ENCODE data around the gene KCNIP2. TPM values are rescaled to one million over a fixed set of nuclear protein-coding genes. Genes with fewer than 3 reads are reported as not detected.

The KCNIP2 gene
- total and polyA plus RNA-seq, 2 of the 13 experiments (the other 11 are each of a cell fraction or from before 2014, with no cell fraction given): 0.42 to 0.70 TPM

DNA sequence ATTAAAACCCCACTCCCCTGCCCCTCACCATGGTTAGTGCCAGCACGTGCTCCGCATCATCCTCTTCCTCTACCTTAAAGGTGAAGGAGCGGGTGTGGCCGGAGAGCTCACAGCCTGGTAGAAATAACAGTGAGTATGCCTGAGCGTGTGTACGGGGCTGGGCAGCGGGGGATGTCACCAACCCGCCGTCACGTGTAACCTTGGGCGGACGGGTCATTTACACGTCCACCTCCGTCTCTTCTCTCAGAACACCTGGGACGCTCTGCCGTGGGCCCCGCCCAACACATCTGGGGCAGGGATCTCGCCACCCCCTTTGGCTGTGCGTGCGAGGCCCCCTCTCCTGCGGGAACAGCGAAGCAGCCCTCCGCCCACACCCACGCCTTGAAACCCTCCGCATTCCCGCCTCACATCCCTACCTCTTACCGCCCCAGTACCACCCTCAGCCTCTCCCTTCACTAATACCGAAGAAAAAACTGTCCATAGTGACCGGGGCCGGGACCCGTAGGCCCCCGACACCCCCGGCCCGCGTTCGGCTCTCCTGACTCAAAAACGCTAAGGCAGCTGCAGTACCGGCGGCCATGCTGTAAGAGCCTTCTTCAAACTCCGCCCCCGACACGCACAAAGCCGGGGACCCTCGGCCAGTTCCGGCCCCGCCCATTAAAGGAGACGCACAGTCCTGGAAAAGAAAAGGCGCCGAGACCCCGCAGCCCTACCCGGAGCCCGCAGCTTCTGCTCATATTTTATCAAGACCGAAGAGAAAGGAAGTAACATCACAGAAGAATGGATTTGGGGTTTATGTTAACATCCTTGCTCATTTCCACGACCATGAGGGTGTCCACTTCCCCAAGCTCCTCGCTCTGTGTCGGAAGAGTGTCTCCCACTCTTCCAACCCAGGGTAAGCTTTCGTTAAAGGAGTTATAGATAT, 60.5 kb downstream of the KCNIP2 start, which contains the start of gene NPM3 (continued):
- TF ChIP-seq, protein P1, sequence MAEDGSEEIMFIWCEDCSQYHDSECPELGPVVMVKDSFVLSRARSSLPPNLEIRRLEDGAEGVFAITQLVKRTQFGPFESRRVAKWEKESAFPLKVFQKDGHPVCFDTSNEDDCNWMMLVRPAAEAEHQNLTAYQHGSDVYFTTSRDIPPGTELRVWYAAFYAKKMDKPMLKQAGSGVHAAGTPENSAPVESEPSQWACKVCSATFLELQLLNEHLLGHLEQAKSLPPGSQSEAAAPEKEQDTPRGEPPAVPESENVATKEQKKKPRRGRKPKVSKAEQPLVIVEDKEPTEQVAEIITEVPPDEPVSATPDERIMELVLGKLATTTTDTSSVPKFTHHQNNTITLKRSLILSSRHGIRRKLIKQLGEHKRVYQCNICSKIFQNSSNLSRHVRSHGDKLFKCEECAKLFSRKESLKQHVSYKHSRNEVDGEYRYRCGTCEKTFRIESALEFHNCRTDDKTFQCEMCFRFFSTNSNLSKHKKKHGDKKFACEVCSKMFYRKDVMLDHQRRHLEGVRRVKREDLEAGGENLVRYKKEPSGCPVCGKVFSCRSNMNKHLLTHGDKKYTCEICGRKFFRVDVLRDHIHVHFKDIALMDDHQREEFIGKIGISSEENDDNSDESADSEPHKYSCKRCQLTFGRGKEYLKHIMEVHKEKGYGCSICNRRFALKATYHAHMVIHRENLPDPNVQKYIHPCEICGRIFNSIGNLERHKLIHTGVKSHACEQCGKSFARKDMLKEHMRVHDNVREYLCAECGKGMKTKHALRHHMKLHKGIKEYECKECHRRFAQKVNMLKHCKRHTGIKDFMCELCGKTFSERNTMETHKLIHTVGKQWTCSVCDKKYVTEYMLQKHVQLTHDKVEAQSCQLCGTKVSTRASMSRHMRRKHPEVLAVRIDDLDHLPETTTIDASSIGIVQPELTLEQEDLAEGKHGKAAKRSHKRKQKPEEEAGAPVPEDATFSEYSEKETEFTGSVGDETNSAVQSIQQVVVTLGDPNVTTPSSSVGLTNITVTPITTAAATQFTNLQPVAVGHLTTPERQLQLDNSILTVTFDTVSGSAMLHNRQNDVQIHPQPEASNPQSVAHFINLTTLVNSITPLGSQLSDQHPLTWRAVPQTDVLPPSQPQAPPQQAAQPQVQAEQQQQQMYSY (CRISPR knock-in tag; IDR thresholded peaks at IDR 0.05): no peak
- TF ChIP-seq PAWR (CRISPR knock-in tag; IDR thresholded peaks at IDR 0.05; ENCODE audit: borderline replicate concordance): no peak
- TF ChIP-seq, protein P2, sequence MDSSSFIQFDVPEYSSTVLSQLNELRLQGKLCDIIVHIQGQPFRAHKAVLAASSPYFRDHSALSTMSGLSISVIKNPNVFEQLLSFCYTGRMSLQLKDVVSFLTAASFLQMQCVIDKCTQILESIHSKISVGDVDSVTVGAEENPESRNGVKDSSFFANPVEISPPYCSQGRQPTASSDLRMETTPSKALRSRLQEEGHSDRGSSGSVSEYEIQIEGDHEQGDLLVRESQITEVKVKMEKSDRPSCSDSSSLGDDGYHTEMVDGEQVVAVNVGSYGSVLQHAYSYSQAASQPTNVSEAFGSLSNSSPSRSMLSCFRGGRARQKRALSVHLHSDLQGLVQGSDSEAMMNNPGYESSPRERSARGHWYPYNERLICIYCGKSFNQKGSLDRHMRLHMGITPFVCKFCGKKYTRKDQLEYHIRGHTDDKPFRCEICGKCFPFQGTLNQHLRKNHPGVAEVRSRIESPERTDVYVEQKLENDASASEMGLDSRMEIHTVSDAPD (CRISPR knock-in tag; IDR thresholded peaks at IDR 0.05): 0 out of 2 replicates have a peak, but pooled peaks have one; percentile 21
- peak; percentile 49; the same call in 1 of the 2 replicates for TF ChIP-seq ZNF761 (CRISPR knock-in tag; conservative IDR thresholded peaks at IDR 0.05)
- TF ChIP-seq, protein P3, sequence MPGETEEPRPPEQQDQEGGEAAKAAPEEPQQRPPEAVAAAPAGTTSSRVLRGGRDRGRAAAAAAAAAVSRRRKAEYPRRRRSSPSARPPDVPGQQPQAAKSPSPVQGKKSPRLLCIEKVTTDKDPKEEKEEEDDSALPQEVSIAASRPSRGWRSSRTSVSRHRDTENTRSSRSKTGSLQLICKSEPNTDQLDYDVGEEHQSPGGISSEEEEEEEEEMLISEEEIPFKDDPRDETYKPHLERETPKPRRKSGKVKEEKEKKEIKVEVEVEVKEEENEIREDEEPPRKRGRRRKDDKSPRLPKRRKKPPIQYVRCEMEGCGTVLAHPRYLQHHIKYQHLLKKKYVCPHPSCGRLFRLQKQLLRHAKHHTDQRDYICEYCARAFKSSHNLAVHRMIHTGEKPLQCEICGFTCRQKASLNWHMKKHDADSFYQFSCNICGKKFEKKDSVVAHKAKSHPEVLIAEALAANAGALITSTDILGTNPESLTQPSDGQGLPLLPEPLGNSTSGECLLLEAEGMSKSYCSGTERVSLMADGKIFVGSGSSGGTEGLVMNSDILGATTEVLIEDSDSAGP (CRISPR knock-in tag; IDR thresholded peaks at IDR 0.05; ENCODE audit: borderline replicate concordance): peak; percentile 100
- peak; percentile 81 for TF ChIP-seq ZNF343 (CRISPR knock-in tag; IDR thresholded peaks at IDR 0.05)
- TF ChIP-seq, protein P4, sequence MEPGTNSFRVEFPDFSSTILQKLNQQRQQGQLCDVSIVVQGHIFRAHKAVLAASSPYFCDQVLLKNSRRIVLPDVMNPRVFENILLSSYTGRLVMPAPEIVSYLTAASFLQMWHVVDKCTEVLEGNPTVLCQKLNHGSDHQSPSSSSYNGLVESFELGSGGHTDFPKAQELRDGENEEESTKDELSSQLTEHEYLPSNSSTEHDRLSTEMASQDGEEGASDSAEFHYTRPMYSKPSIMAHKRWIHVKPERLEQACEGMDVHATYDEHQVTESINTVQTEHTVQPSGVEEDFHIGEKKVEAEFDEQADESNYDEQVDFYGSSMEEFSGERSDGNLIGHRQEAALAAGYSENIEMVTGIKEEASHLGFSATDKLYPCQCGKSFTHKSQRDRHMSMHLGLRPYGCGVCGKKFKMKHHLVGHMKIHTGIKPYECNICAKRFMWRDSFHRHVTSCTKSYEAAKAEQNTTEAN (CRISPR knock-in tag; conservative IDR thresholded peaks at IDR 0.05): no peak
- 0 out of 2 replicates have a peak, but pooled peaks have one; percentile 51 for TF ChIP-seq ZNF567 (CRISPR knock-in tag; IDR thresholded peaks at IDR 0.05; ENCODE audit: borderline replicate concordance)
- no peak for TF ChIP-seq NR1H2 (CRISPR knock-in tag; IDR thresholded peaks at IDR 0.05; ENCODE audit: borderline replicate concordance, low read depth)
- no peak for TF ChIP-seq ZNF121 (CRISPR knock-in tag; IDR thresholded peaks at IDR 0.05)
- TF ChIP-seq MEIS2 (CRISPR knock-in tag; IDR thresholded peaks at IDR 0.05): 0 out of 2 replicates have a peak, but pooled peaks have one; percentile 18
- no peak; the same call in 1 of the 2 replicates for TF ChIP-seq ZNF552 (CRISPR knock-in tag; IDR thresholded peaks at IDR 0.05; ENCODE audit: borderline replicate concordance)
- no peak for TF ChIP-seq STAT5B (CRISPR knock-in tag; IDR thresholded peaks at IDR 0.05)
- peak; percentile 40; the same call in 1 of the 2 replicates for TF ChIP-seq ZBTB7B (CRISPR knock-in tag; IDR thresholded peaks at IDR 0.05)
- TF ChIP-seq ARNT2 (CRISPR knock-in tag; IDR thresholded peaks at IDR 0.05; ENCODE audit: low read depth): no peak
- TF ChIP-seq DMAP1 (CRISPR knock-in tag; IDR thresholded peaks at IDR 0.05): peak; percentile 78
